GM19372 (cell line): ENCODE measurements around the gene AP1M2.
"Not testable (repeated sequence)": the region's sequence is repeated elsewhere in the genome, so short reads cannot be mapped to it uniquely, and the experiment has no call there.

Experiments
- ATAC-seq: cut with Tn5 transposase; IDR thresholded peaks from one replicate; pipeline ENCODE4 v1.9.1; 2021; ENCODE audit warnings: mild to moderate bottlenecking, low read depth, moderate library complexity; ENCODE audit not compliant: unreplicated experiment

The AP1M2 gene

GRCh38 chr19:10566408-10566657 lies 20.8 kb downstream of the AP1M2 start:
- no peak for ATAC-seq

GRCh38 chr19:10565567-10566407 lies 21.3 kb downstream of the AP1M2 start, which contains the start of gene KRI1:
Gene KRI1, minus strand, starts transcription at chr19:10566010. Its CDS starts 11 bp downstream, at chr19:10565999.
- peak; percentile 50 for ATAC-seq

DNA sequence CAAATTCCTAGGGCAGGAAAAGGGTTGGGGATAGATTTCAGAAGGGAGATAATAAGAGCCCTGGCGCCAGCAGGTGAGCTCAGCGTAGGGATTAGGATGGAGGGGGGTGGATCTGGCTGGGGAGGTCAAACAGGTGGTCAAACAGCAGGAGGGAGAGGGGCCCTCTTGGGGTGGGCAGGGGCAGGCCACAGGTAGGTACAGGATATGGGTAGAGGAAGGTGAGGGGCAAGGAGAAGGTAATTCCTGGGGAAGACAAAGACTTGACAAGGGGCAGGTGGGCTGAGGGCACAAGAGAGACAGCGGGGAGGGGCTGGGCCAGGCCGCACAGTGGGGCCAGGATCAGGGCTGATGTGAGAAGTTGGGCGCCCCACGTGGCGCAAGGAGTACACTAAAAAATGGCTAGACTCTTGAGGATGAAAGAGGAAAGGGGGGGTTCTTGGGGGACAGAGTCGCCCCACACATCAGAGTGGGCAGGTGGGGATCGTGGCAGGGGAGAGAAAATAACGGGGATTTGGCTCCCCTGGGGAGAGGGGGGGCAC lies 22.0 kb downstream of the AP1M2 start:
- no peak for ATAC-seq

- no peak for ATAC-seq
Measured at GRCh38 chr19:10562609-10563008, 24.5 kb downstream of the AP1M2 start.

GRCh38 chr19:10560154-10560553 lies 27.0 kb downstream of the AP1M2 start:
- no peak for ATAC-seq

- no peak for ATAC-seq
Measured at GRCh38 chr19:10557603-10558197, 29.4 kb downstream of the AP1M2 start.

GRCh38 chr19:10555610-10555973 lies 31.5 kb downstream of the AP1M2 start:
- no peak for ATAC-seq

- no peak for ATAC-seq
Measured at GRCh38 chr19:10554760-10555609, 32.1 kb downstream of the AP1M2 start.

GRCh38 chr19:10553943-10554381 lies 33.1 kb downstream of the AP1M2 start:
- ATAC-seq: no peak

- no peak for ATAC-seq
Measured at GRCh38 chr19:10553087-10553667, 33.9 kb downstream of the AP1M2 start.

DNA sequence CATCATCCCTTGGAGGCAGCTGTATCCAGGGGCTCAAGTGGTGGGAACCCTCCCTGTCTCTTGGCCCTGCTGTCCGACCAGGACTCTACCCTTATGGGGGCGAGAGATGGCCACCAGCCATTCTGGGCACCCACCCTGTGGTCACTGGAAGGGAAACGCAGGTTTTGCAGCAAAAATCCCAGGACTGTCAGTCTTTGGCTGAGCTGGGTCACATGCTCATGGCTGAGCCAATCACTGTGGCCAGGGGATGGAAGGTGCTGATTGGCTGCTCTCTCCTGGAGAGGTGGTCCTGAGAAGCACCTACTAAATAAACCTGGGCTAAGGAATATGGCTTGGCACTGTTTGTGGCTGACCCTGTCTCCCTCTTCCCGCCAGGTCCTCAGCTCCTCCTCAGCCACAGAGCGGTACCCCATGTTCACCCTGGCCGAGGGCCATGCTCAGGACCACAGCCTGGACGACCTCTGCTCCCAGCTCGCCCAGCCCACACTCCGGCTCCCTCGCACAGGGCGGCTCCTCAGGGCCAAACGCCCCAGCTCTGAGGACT lies 34.5 kb downstream of the AP1M2 start:
- no peak for ATAC-seq

DNA sequence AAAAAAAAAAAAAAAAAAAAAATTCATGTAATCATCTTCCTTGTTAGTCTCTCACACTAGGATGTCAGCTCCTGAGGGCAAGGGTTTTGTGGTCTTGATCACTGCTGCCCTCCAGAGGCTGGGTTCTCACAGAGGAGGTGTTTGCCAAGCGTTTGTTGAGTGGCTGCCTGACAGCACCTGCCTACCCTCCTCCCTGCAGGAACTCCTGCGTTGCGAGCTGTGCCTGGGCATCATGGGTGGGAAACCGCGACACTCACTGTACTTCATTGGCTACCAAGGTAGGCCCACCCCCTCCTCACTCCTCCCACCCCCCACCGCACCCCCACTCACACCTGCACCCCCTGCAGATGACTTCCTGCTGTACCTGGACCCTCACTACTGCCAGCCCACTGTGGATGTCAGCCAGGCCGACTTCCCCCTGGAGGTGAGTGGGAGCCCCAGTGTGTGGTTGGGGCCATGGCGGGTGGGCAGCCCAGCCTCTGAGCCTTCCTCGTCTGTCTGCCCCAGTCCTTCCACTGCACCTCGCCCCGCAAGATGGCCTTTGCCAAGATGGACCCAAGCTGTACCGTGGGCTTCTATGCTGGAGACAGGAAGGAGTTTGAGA lies 35.3 kb downstream of the AP1M2 start:
- no peak for ATAC-seq

- ATAC-seq: not testable (repeated sequence)
Measured at GRCh38 chr19:10551006-10551405, 36.1 kb downstream of the AP1M2 start.

DNA sequence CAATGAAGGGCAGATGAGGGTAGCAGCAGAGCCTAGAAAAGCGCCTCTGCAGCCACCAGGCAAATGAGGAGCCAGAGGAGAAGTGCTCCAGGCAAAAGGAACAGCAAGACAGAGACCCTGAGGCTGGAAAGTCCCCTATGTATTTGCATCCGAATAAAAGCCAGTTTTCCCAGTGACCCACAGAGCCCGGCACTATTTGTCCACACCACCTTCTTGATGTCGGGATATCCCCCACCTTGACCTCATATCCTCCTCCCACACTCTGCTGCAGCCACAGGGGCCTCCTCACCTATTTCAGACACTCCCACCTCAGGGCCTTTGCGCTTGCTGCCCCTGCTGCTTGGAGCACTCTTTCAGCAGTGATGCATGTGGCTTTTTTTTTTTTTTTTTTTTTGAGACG lies 36.8 kb downstream of the AP1M2 start:
- no peak for ATAC-seq

GRCh38 chr19:10549733-10550132 lies 37.4 kb downstream of the AP1M2 start:
- no peak for ATAC-seq

DNA sequence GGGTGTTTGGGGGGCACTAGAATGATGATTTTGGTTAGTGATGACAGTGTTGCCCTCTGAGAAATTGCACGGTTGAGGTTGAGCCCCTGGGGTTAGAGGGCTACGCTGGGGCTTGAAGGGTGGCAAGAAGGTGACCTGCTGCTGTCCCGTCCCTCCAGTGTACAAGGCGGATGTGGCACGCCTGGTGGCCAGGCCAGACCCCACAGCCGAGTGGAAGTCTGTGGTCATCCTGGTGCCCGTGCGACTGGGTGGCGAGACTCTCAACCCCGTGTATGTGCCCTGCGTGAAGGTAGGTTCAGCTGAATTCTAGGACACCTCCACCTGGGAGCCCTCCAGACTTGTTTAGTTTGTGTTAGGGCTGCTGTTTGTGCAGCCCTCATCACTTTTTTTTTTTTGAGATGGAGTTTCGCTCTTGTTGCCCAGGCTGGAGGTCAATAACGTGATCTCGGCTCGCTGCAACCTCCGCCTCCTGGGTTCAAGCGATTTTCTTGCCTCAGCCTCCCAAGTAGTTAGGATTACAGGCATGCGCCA lies 38.3 kb downstream of the AP1M2 start:
- ATAC-seq: no peak

GRCh38 chr19:10546817-10547216 lies 40.3 kb downstream of the AP1M2 start:
- ATAC-seq: no peak

- ATAC-seq: no peak
Measured at GRCh38 chr19:10544753-10545251, 42.3 kb downstream of the AP1M2 start.

DNA sequence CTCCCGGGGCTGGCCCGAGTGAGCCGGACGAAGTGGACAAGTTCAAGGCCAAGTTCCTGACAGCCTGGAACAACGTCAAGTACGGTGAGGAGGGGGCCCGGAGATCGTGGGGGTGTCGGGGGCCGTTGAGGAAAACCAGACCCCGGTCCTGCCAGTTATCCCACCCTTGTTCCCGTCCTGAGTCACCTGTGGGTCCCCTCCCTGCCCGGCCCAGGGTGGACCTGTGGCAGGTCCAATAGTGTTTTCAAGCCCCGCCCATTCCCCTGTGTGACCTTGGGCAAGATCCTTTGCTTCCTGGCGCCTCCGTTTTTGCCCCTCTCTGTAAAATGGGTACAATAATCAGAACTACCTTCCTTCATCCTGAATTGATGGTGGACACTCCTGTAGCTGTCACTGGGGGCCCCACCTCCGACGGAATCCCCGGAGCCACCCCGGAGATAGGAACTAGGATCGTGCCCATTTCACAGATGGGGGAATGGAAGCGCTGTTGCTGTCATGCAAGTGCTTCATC lies 42.8 kb downstream of the AP1M2 start:
- ATAC-seq: no peak
